ENCODE data around the gene SLC8A1.

Gene SLC8A1

DNA sequence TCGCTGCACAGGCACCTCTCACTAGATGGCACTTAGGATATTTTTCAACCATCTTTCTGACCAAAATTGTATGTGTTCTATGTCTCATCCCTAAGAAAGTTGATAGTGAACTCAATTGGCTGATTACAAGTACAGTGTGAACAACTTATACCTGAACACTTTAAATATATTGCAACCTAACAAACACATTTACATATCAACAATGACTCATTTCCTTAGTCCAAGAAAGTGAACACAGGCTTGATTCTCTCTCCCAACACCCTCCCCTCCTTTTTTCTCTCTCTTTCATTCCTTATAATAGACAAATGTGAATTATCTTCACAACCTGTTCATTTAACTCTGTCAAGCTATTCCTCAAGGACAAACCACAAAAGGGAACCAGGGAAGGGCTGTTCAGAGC lies 192.0 kb downstream of the SLC8A1 start:
- TF ChIP-seq, protein P1, sequence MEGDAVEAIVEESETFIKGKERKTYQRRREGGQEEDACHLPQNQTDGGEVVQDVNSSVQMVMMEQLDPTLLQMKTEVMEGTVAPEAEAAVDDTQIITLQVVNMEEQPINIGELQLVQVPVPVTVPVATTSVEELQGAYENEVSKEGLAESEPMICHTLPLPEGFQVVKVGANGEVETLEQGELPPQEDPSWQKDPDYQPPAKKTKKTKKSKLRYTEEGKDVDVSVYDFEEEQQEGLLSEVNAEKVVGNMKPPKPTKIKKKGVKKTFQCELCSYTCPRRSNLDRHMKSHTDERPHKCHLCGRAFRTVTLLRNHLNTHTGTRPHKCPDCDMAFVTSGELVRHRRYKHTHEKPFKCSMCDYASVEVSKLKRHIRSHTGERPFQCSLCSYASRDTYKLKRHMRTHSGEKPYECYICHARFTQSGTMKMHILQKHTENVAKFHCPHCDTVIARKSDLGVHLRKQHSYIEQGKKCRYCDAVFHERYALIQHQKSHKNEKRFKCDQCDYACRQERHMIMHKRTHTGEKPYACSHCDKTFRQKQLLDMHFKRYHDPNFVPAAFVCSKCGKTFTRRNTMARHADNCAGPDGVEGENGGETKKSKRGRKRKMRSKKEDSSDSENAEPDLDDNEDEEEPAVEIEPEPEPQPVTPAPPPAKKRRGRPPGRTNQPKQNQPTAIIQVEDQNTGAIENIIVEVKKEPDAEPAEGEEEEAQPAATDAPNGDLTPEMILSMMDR (IDR thresholded peaks at IDR 0.05; ENCODE audit: low read depth, low read length) = no peak
- no peak for DNase-seq (ENCODE audit: extremely low read depth, low read depth)

DNA sequence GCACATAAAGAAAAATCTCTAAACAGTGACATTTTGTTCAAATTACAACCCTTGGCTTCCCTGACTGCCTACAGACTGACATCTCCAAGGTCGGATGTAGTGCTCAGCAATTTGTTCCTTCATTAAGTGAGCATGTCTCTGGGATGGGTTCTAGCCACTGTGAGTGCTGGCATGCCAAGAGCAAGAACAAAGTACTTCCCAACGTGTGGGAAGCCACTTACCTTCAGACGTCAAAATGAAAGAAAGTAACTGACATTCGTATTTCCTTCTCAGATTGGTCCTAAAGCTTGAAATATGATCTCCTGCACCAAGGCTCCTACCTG lies 193.8 kb downstream of the SLC8A1 start:
- DNase-seq (ENCODE audit: extremely low read depth, low read depth) = no peak
- TF ChIP-seq, protein P1 (IDR thresholded peaks at IDR 0.05; ENCODE audit: low read depth, low read length) = no peak

DNA sequence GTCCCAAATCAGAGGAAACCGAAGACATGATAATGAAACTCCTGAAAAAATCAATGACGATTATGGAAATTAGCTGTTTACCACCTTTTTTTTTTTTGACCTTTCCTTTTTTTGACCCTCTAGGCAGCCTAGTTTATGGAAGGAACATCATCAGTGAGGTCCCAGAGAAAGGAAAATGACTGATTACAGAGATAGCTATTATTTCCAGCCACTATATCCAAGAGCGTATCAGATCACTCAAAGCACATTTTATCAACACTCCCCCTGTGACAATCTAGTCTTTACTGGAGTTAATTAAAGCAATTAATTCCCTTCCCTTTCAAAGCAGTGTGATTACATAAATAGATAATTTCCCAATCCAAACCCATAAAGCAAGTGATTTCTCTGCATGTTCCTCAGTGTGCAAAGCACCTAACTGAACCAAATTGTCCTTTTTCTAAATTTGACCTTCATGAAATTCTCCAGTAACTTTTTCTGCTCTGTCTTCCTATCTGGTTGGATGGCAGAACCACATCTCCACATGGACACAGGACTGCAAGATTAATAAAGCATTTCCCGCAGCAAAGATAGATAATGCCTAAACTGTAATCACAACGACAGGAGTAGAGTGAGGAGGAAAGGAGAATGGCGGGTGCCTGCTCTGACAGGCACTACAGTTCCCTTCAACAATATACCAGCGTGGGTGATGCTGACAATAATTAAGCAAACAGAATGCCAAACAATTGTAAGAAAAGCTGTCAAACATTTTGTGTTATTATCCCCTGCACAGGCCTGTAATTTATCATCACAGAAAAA lies 194.4 kb downstream of the SLC8A1 start:
- no peak for DNase-seq (ENCODE audit: extremely low read depth, low read depth)
- TF ChIP-seq, protein P1 (IDR thresholded peaks at IDR 0.05; ENCODE audit: low read depth, low read length) = no peak

DNA sequence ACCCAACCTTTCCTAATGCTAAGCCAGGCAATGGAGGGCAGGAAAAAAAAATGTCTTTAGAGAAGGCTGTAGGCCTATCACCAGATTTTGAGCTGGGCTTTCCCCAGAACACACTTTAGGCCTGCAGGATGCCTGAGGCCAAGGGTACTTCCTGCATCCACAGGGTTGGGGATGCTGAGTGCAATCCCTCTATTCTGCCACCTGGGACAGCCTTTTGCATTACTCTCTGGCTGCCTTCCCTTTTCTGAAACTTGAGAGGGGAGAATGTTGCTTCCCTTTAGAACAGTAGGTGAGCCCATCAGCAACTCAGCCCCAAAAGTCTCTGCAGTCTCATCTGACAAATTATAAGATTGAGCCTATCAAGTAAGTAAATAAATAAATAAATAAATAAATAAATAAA lies 195.2 kb downstream of the SLC8A1 start:
- no peak for DNase-seq (ENCODE audit: extremely low read depth, low read depth)
- TF ChIP-seq, protein P1 (IDR thresholded peaks at IDR 0.05; ENCODE audit: low read depth, low read length) = no peak; the same call in 1 of the 2 replicates

DNA sequence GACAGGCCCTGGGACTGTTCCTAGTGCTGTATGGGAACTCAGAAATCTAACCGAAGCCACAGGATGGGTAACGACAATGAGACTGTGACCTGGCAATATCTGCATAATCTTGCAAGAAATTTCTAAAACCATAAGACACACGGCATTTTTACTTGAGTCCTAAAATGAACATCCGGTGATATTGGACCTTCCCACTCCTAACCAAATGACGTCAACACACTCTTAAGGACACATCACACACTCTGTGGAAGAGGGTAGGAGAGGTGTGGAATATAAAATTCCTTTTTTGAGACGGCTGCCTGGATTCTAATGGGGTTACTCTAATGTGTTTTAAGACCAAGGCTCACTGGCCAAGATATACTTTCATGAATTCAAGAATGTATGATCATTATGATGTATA lies 195.9 kb downstream of the SLC8A1 start:
- TF ChIP-seq, protein P1 (IDR thresholded peaks at IDR 0.05; ENCODE audit: low read depth, low read length) = no peak
- no peak for DNase-seq (ENCODE audit: extremely low read depth, low read depth)

DNA sequence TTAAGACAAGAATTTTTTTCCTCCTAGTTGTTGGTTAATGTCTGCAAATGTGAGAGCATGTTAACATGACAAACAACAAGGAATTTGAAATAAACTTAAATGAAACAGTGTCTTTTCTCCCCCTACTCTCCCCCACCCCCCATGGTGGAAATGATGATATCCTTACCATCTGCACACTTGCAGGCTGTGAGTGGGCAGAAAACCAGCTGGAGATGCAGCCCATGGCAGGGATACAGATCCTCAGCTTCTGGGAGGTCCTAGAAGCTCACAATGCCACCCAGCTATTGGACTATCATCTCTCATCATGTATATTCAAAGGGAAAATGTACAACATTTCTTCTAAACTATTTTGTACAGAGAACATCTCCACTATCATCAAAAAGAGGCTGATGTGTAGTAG lies 196.8 kb downstream of the SLC8A1 start:
- TF ChIP-seq, protein P1 (IDR thresholded peaks at IDR 0.05; ENCODE audit: low read depth, low read length) = no peak
- DNase-seq (ENCODE audit: extremely low read depth, low read depth) = no peak

DNA sequence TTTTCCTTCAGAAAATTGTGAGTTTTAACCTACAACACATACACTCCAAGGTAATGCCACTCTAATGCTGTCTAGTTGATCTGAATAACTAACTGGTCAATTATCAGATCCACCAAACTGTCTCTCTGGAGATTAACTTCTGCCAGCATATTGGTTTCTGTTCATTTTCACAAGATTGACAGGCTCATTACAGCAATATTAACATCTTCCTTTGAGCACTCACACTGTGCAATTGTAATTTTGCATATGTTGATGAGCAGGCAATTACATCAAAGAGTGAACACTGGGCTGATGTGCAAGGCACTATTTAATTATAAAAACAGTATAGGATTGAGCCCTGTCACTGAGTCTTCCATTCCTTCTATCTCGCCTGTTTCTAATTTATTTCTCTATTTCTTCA lies 197.3 kb downstream of the SLC8A1 start:
- TF ChIP-seq, protein P1 (IDR thresholded peaks at IDR 0.05; ENCODE audit: low read depth, low read length) = no peak
- DNase-seq (ENCODE audit: extremely low read depth, low read depth) = no peak

Measured in AG09319 (cell line).